Stimulated activated effector memory CD8-positive, alpha-beta T cell treated with anti-CD3 and anti-CD28 coated beads, Interleukin-12 subunit alpha, Interleukin-12 subunit beta, amount 100 ng/mL, for 72 hours (primary cell): ENCODE measurements around the gene FMNL1.

Experiments used
- ATAC-seq: fragments of 150-1000 bp; cut with Tn5 transposase; 2 replicates; pipeline ENCODE4 v1.10.0; 2021
- DNase-seq, 2 donors: peaks; one replicate each; pipeline ENCODE4 v3.0.0; 2021 to 2022; ENCODE audit warnings: low spot score in 2 of 2
- H3K27ac Mint-ChIP-seq: one replicate; pipeline ENCODE4 v1.8.0; 2022; ENCODE audit warnings: mild to moderate bottlenecking, mixed read lengths
- H3K36me3 Mint-ChIP-seq: one replicate; pipeline ENCODE4 v1.8.0; 2022; ENCODE audit warnings: mild to moderate bottlenecking, mixed read lengths
- H3K4me1 Mint-ChIP-seq: one replicate; pipeline ENCODE4 v1.8.0; 2022; ENCODE audit warnings: mixed read lengths
- H3K4me3 Mint-ChIP-seq: one replicate; pipeline ENCODE4 v1.8.0; 2022; ENCODE audit warnings: mild to moderate bottlenecking, mixed read lengths
- H3K9me3 Mint-ChIP-seq: one replicate; pipeline ENCODE4 v1.8.0; 2022; ENCODE audit warnings: mixed read lengths

FMNL1 gene

GRCh38 chr17:45291171-45291805, 69.6 kb downstream of the FMNL1 start:
- Mint-ChIP-seq H3K9me3 (no peaks in the 10 kb centered on the region), H3K27ac (peak overlapping the region; percentile 76), H3K4me1 (peaks cover 59% of the 10 kb centered on the region), H3K4me3 (no peak overlapping the region), H3K36me3 (peaks cover 100% of the 10 kb centered on the region)
- DNase-seq = no peak
- no peak for ATAC-seq

GRCh38 chr17:45292696-45293412, 71.2 kb downstream of the FMNL1 start:
- Mint-ChIP-seq H3K4me1 (peaks cover 75% of the 10 kb centered on the region), H3K9me3 (no peaks in the 10 kb centered on the region), H3K27ac (peak overlapping the region; percentile 76), H3K36me3 (peaks cover 100% of the 10 kb centered on the region), H3K4me3 (no peak overlapping the region)
- no peak for ATAC-seq
- DNase-seq = no peak

- ATAC-seq = peak; percentile 82
- peaks cover 100% of the 10 kb centered on the region for H3K36me3 Mint-ChIP-seq
- peak overlapping the region; percentile 76 for H3K27ac Mint-ChIP-seq
These were observed 71.9 kb downstream of the FMNL1 start for GRCh38 chr17:45293413-45294211.

GRCh38 chr17:45294506-45294905, 72.8 kb downstream of the FMNL1 start:
- Mint-ChIP-seq H3K9me3 (no peaks in the 10 kb centered on the region), H3K4me1 (peaks cover 88% of the 10 kb centered on the region), H3K27ac (peak overlapping the region; percentile 76), H3K36me3 (peaks cover 100% of the 10 kb centered on the region), H3K4me3 (no peak overlapping the region)
- DNase-seq (no peak), ATAC-seq (no peak)

More at GRCh38 chr17:45293413-45294211, 71.9 kb downstream of the FMNL1 start:
- H3K9me3 Mint-ChIP-seq = no peaks in the 10 kb centered on the region
- H3K4me1 Mint-ChIP-seq = peaks cover 82% of the 10 kb centered on the region
- DNase-seq = no peak
- H3K4me3 Mint-ChIP-seq = peak overlapping the region; percentile 19

- DNase-seq (no peak), ATAC-seq (peak; percentile 33)
- peak overlapping the region; percentile 95 for H3K27ac Mint-ChIP-seq
- H3K9me3 Mint-ChIP-seq = no peaks in the 10 kb centered on the region
- peaks cover 97% of the 10 kb centered on the region for H3K36me3 Mint-ChIP-seq
- H3K4me3 Mint-ChIP-seq = peak overlapping the region; percentile 51
- peaks cover 83% of the 10 kb centered on the region for H3K4me1 Mint-ChIP-seq
These were observed 74.5 kb downstream of the FMNL1 start for GRCh38 chr17:45296003-45296832.

- DNase-seq = no peak
- ATAC-seq = no peak
- H3K36me3 Mint-ChIP-seq = peaks cover 97% of the 10 kb centered on the region
- no peaks in the 10 kb centered on the region for H3K9me3 Mint-ChIP-seq
- peaks cover 79% of the 10 kb centered on the region for H3K4me1 Mint-ChIP-seq
- peak overlapping the region; percentile 95 for H3K27ac Mint-ChIP-seq
- H3K4me3 Mint-ChIP-seq = peak overlapping the region; percentile 51
These were observed 75.1 kb downstream of the FMNL1 start for GRCh38 chr17:45296833-45297124.
